Ishikawa (cell line): ENCODE results near the gene EHF.

Experiments used
- CEBPB ChIP-seq: IDR thresholded peaks from 2 replicates; pipeline ENCODE4 v1.6.1; 2012
- CREB1 ChIP-seq: IDR thresholded peaks from 2 replicates; pipeline ENCODE4 v1.6.1; 2012; ENCODE audit warnings: low read depth
- EGR1 ChIP-seq: IDR thresholded peaks from 2 replicates; pipeline ENCODE4 v1.6.1; 2012
- EP300 ChIP-seq: IDR thresholded peaks from 2 replicates; pipeline ENCODE4 v1.6.1; 2012; ENCODE audit warnings: borderline replicate concordance
- FOXM1 ChIP-seq: IDR thresholded peaks from 2 replicates; pipeline ENCODE4 v1.6.1; 2012; ENCODE audit warnings: low read depth, borderline replicate concordance
- NFIC ChIP-seq: IDR thresholded peaks from 2 replicates; pipeline ENCODE4 v1.6.1; 2012
- RAD21 ChIP-seq: IDR thresholded peaks from 2 replicates; pipeline ENCODE4 v1.6.1; 2012; ENCODE audit warnings: low read depth
- REST ChIP-seq: IDR thresholded peaks from 2 replicates; pipeline ENCODE4 v1.6.1; 2012; ENCODE audit warnings: low read depth, mild to moderate bottlenecking
- TAF1 ChIP-seq: IDR thresholded peaks from 2 replicates; pipeline ENCODE4 v1.6.1; 2012; ENCODE audit warnings: low read depth, mild to moderate bottlenecking
- TCF12 ChIP-seq: IDR thresholded peaks from 2 replicates; pipeline ENCODE4 v1.6.1; 2012; ENCODE audit warnings: low read depth
- TEAD4 ChIP-seq: IDR thresholded peaks from 2 replicates; pipeline ENCODE4 v1.6.1; 2012
- YY1 ChIP-seq: IDR thresholded peaks from 2 replicates; pipeline ENCODE4 v1.6.1; 2012; ENCODE audit warnings: low read depth
- ZBTB7A ChIP-seq: IDR thresholded peaks from 2 replicates; pipeline ENCODE4 v1.6.1; 2012; ENCODE audit warnings: low read depth
- TF ChIP-seq, protein P1 (sequence below): IDR thresholded peaks from 2 replicates; pipeline ENCODE4 v1.6.1; 2012
- TF ChIP-seq, protein P2 (sequence below): IDR thresholded peaks from 2 replicates; pipeline ENCODE4 v1.6.1; 2012

The EHF gene

DNA sequence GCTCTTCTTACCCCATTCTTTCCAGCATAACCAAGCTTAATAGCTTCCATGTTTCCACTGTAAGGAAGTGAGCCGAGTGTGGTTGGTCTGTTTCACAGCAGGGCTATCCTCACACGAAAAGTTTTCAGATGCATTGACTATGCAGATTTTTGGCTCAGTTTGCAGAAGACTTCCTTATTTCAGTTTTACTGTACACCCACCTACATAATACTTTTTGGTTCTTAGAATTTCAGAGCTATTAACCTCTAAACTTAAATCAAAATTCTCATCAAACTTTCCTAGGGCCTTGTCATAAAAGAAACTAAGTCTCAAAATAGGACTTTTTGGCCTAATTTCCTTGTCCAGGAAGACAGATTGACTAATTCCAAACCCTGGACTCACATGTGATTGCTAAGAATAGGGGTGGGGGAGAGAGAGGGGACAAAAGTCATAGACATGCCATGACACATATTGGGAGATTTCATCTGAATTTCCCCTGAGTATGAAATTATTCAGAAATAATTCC, 7.3 kb upstream of the EHF start:
- no peak for TF ChIP-seq TEAD4
- no peak for TF ChIP-seq CREB1

GRCh38 chr11:34614344-34615104, 6.4 kb upstream of the EHF start:
- TF ChIP-seq ZBTB7A, result no peak
- TF ChIP-seq CEBPB, result no peak
- no peak for TF ChIP-seq EP300
- no peak for TF ChIP-seq CREB1
- TF ChIP-seq RAD21, result no peak
- TF ChIP-seq, protein P1, sequence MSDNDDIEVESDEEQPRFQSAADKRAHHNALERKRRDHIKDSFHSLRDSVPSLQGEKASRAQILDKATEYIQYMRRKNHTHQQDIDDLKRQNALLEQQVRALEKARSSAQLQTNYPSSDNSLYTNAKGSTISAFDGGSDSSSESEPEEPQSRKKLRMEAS, result no peak
- TF ChIP-seq EGR1, result no peak
- TF ChIP-seq TCF12, result no peak
- TF ChIP-seq TAF1, result no peak
- no peak for TF ChIP-seq TEAD4
- TF ChIP-seq YY1, result no peak
- no peak for TF ChIP-seq REST
- TF ChIP-seq FOXM1, result no peak
- TF ChIP-seq NFIC, result no peak
- TF ChIP-seq, protein P2, sequence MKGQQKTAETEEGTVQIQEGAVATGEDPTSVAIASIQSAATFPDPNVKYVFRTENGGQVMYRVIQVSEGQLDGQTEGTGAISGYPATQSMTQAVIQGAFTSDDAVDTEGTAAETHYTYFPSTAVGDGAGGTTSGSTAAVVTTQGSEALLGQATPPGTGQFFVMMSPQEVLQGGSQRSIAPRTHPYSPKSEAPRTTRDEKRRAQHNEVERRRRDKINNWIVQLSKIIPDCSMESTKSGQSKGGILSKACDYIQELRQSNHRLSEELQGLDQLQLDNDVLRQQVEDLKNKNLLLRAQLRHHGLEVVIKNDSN, result no peak

- no peak for TF ChIP-seq CEBPB
- no peak for TF ChIP-seq EGR1
- TF ChIP-seq TEAD4, result no peak
- no peak for TF ChIP-seq EP300
- TF ChIP-seq NFIC, result no peak
- no peak for TF ChIP-seq ZBTB7A
- no peak for TF ChIP-seq TAF1
- no peak for TF ChIP-seq YY1
- TF ChIP-seq TCF12, result no peak
- no peak for TF ChIP-seq RAD21
Observed at GRCh38 chr11:34616086-34616485, 4.8 kb upstream of the EHF start.

GRCh38 chr11:34616830-34617504, 3.9 kb upstream of the EHF start:
- TF ChIP-seq FOXM1 (no peak), TCF12 (no peak), NFIC (no peak), EGR1 (no peak), ZBTB7A (no peak), CREB1 (no peak), TAF1 (no peak), TEAD4 (no peak), YY1 (no peak), CEBPB (no peak)
- TF ChIP-seq, protein P2, result no peak
- TF ChIP-seq, protein P1, result no peak

DNA sequence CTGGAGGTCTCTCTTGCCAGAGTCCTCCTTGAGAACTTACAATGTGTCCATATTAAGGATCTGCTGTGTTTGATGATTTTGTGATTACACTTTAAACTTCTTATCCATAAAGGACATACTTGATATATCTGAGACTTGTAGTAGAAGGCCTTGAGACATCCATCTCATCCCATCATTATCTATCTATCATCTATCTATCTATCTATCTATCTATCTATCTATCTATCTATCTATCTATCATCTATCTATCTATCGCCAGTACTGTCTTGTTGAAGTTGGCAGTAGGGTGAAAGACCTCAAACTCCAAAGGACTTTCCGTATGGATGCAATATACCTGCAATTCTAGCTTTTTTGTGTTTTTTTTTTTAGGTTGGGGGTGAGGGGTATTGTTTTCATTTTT, 2.5 kb upstream of the EHF start:
- TF ChIP-seq, protein P2, result no peak
- TF ChIP-seq EP300 (no peak), CEBPB (no peak), ZBTB7A (no peak), TEAD4 (no peak), TCF12 (no peak), YY1 (no peak), CREB1 (no peak), NFIC (no peak), RAD21 (no peak)
- TF ChIP-seq, protein P1, result no peak

DNA sequence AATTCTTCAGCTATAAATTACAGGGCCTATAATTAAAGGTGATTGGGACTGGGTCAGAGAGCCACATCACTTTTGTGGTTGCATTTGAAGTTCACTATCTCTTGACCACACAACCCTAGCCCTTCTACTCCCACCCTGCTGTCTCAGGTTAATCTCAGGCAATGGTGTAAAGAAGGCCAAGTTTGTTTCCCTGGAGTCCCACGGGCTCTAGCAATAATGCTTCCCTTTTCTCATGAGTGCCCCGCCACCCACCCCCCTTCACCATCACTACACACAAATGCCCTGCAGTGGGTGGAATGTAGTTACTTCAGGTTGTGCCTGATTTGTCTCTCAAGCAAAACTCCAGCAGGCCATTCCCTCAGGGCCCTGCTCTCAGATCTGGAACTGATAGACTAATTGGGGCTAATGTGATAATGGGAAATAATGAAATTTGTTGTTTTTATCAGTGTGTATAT, 1.8 kb upstream of the EHF start:
- TF ChIP-seq EP300 (no peak), CEBPB (no peak), ZBTB7A (no peak), RAD21 (no peak), YY1 (no peak)
